Limb (tissue), 2 donors: ENCODE results near the gene ZBTB43.

Source experiments
- DNase-seq, 2 donors: peaks; one replicate each; pipeline ENCODE4 v3.0.0-alpha.2; 2016; ENCODE audit errors: extremely low spot score in 2 of 2

ZBTB43 gene

GRCh38 chr9:126829035-126829434 lies 24.2 kb downstream of the ZBTB43 start:
- DNase-seq, result no peak

GRCh38 chr9:126830827-126831226 lies 26.0 kb downstream of the ZBTB43 start:
- no peak for DNase-seq

- DNase-seq, result no peak
Measured at GRCh38 chr9:126832440-126832839, 27.6 kb downstream of the ZBTB43 start.

- no peak for DNase-seq
Measured at GRCh38 chr9:126833020-126833419, 28.2 kb downstream of the ZBTB43 start.

DNA sequence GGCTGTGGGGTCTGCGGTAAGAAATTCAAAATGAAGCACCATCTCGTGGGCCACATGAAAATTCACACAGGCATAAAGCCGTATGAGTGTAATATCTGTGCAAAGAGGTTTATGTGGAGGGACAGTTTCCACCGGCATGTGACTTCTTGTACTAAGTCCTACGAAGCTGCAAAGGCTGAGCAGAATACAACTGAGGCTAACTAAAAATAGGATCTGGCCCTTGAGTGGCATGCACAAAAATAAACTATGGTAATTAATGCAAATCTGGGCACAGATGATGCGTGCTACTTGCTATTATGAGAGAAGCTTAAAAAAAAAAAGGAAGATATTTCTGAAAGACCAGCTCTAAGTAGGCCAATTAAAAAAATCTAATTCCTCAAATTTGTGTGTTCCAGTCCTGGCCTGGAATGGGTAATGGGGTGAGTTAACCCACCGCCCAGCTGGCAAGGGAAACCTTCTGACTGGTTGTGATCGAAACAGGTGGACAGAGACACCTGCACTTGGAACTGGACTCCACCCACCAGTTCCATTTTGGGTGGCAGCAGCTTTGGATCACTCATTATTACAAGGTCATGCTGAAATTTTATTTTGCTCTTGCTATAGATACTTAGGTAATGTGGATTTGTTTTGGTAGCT lies 29.0 kb downstream of the ZBTB43 start:
- no peak for DNase-seq

DNA sequence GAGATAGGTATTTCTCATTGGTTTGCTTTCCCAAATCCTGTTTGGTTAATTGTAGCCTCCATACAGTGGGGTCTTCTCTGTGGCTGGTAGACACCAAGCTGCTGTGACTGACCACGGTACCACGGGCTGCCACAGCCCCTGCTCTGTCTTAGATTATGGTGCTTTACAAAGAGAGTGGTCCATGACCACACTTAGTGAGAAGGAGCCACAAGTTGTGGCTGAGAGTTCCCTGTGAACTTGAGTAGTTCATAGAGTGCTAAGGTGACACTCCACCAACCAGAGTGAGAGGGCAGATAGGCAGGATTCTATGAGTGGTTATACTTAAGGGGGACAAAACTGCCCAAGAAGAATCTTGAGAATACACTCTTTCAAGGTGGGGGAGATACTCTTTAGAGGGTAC lies 29.8 kb downstream of the ZBTB43 start:
- no peak for DNase-seq

GRCh38 chr9:126836216-126836615 lies 31.4 kb downstream of the ZBTB43 start:
- no peak for DNase-seq

DNA sequence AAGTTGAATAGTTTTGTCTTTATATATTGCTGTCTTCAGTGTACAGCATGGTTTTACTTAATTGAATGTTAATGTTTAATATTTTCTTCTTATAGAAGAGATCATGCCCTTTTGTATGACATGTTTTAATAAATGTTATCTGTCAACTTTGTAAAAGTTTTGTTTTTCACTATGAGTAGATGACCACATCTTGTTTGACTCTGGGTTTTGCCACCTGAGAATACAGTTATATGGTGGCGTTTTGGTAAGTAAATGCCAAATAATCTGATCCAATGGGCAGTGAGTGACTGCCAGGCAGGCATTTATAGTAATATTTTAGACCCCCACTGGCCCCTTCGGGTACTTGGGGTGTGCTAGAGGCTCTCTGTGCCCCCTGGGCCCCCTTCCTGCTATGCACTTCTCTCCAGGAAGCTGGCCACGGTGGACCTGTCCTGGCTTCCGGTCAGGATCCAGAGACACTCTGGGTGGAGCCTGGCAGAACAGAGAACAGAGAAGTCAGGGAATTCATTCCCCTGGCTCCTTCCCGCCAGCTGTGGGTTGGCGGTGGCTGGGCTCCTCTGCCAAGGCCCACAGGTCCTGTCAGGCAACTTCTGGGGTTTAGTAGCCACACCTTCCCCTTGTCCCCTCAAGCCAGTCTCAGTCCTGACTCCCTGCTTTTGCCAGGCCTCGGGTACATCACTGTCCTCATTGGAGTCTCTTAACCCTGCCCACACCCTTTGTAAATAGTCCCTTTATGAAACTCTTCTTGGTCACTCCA lies 33.4 kb downstream of the ZBTB43 start:
- DNase-seq, result no peak

- DNase-seq, result no peak
Measured at GRCh38 chr9:126838895-126839294, 34.1 kb downstream of the ZBTB43 start.

DNA sequence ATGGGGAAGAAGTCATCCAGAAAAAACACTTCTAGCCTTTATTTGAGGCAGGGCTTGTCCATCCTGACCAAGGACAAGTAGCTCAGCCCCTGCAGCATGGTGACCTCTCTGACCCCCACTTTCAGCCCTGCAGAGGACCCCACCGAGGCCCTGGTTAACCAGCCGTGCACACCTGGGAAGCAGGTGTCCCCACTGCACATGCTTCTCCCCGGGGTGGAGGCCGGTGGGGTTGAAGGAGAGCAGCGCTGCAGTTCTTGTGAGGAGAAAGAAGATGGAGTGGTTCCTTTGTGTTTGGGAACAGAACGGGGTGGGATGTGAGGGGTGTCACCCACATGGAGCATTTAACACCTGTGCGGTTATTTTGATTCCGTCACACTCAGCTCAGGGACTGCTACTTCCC lies 34.5 kb downstream of the ZBTB43 start:
- DNase-seq, result no peak

- no peak for DNase-seq
Measured at GRCh38 chr9:126842220-126842842, 37.5 kb downstream of the ZBTB43 start.

GRCh38 chr9:126842977-126843799 lies 38.3 kb downstream of the ZBTB43 start:
- DNase-seq, result no peak

GRCh38 chr9:126844085-126844484 lies 39.2 kb downstream of the ZBTB43 start:
- no peak for DNase-seq

DNA sequence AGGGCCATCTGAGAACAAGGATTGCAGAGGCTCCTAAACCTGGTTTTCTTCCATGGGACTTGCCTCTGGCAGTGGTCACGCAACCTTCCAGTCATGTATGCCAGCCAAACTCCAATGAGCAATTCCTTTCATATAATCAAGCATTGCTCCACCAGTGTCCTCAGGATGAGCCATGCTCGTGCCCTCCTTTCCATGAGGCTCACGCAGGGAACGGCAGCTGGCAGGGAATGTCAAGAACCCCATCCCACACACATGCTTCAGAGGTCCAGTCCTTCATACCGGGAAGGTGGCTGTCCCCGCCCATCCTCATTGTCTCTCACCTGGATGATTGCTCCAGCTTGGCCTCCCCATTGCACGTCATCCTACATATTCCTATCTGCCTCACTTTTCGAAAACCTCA lies 42.2 kb downstream of the ZBTB43 start:
- no peak for DNase-seq

DNA sequence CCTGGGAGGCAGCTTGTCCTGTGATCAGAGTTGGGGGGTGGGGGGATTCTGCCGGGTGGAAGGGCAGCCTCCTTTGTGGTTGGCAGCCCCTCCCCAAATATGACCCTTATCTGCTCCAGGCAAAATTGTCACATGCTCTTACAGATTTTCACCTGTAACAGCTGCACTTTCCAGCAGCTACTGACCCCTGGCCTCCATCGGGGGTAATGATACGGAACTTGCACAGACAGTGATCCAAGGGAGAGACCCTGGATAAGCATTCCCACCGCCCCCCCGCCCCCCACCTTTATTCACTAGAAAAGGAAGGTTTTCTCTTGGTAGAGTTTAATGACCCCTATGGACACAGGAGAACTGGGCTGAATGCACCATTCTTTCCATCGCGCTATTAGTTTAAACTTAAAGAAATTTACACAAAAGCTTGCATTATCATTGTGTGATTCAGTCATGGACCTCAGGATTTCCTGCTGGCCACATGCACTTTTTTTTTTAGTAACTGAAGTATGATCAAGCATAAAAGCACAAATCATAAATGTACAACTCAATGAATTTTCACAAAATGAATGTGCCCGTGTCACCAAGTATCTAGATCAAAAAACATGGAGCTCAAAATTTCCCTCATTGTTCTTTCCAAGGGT lies 44.9 kb downstream of the ZBTB43 start:
- DNase-seq, result no peak

- no peak for DNase-seq
Measured at GRCh38 chr9:126851286-126851880, 46.5 kb downstream of the ZBTB43 start.

DNA sequence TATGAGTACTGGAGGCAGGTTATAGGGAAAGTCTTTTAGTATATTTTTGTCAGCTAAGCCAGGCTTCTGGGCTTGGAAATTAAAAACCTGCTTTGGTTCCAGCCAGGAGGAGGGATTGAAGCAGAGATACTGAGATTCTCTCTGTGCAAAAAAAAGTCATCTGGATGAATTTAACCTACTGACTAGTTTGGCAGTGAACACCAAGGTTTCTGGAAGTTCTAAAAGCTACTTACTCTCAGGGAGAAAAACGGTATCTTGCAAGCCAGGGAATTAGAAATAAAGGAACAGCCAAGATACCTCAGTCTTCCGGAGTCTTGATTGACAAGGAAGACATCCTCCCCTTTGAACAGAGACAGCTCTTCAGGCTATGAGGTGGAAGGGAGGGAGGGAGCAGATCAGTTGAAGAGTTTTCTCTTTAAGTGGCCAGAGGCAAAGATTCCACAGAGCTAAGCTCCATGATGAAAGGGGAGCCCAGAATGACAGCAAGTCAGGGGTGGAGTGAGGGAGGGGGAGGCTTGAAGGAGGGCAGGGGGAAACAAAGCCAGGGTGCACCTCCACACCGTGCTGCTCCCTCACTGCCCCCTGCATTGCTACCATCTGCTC lies 47.3 kb downstream of the ZBTB43 start:
- no peak for DNase-seq

- DNase-seq, result no peak
Measured at GRCh38 chr9:126853667-126854066, 48.8 kb downstream of the ZBTB43 start.

- DNase-seq, result no peak
Measured at GRCh38 chr9:126854734-126855133, 49.9 kb downstream of the ZBTB43 start.

DNA sequence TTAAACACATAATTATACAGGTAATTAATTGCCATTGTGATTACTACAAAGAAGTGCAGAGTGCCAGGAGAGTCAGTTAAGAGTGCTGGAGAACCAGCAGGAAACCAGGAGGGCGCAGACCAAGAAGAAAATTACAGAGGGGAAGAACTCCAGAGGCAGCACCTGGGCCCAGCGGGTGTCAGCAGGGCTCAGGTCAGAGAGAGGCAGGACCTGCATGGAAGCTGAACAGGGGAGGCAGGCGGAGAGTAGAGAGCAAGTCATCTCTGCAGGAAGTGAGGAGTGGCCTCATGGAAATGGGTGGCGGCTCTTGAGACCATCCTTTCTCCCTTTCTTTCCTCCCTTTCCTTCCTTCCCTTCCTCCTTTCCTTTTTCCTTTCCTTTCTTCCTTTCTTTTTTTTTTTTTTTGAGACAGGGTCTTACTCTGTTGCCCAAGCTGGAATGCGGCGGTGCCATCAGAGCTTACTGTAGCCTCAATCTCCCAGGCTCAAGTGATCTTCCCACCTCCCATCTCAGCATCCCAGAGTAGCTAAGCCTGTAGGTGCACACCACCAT lies 51.6 kb downstream of the ZBTB43 start:
- DNase-seq, result no peak
